Mucosa of rectum (tissue), 2 donors: ENCODE measurements around the gene MIPOL1.
"Not testable (repeated sequence)": the region's sequence is repeated elsewhere in the genome, so short reads cannot be mapped to it uniquely, and the experiment has no call there.

Source experiments
- H3K27ac ChIP-seq, 2 donors: one replicate each; pipeline ENCODE4 v1.7.0; 2013; ENCODE audit warnings: inconsistent platforms in 2 of 2, low read depth in 2 of 2, low read length in 2 of 2
- H3K27me3 ChIP-seq, 2 donors: one replicate each; pipeline ENCODE4 v1.7.0; 2013; ENCODE audit warnings: low read length in 2 of 2; ENCODE audit not compliant: control insufficient read depth in 2 of 2, insufficient read depth in 2 of 2
- H3K36me3 ChIP-seq, 2 donors: one replicate each; pipeline ENCODE4 v1.7.0; 2013; ENCODE audit warnings: low read length in 2 of 2; ENCODE audit not compliant: control insufficient read depth in 2 of 2, insufficient read depth in 2 of 2
- H3K4me1 ChIP-seq, 2 donors: one replicate each; pipeline ENCODE4 v1.7.0; 2013; ENCODE audit warnings: low read length in 2 of 2, mild to moderate bottlenecking in 1 of 2; ENCODE audit not compliant: control insufficient read depth in 2 of 2, insufficient read depth in 2 of 2
- H3K4me3 ChIP-seq, 2 donors: one replicate each; pipeline ENCODE4 v1.7.0; 2013; ENCODE audit warnings: low read length in 2 of 2
- H3K9ac ChIP-seq, 2 donors: one replicate each; pipeline ENCODE4 v1.7.0; 2013; ENCODE audit warnings: low read length in 2 of 2, low read depth in 1 of 2, mild to moderate bottlenecking in 1 of 2
- H3K9me3 ChIP-seq, 2 donors: one replicate each; pipeline ENCODE4 v1.7.0; 2013; ENCODE audit warnings: low read length in 2 of 2; ENCODE audit not compliant: control insufficient read depth in 2 of 2
- donor health status: healthy.
- donor health status: Normal muscosa, but diverticular disease.

MIPOL1 gene

GRCh38 chr14:37202812-37203211 is 5.1 kb downstream of the MIPOL1 start:
- H3K9me3 ChIP-seq, result peaks cover 0 to 3% of the 10 kb centered on the region in 2 donors
- no peaks in the 10 kb centered on the region for H3K27me3 ChIP-seq
- H3K4me3 ChIP-seq, result no peak overlapping the region
- no peaks in the 10 kb centered on the region for H3K4me1 ChIP-seq
- no peak overlapping the region for H3K9ac ChIP-seq
- H3K27ac ChIP-seq, result no peak overlapping the region
- H3K36me3 ChIP-seq, result no peaks in the 10 kb centered on the region

- H3K9ac ChIP-seq, result no peak overlapping the region
- H3K4me1 ChIP-seq, result no peaks in the 10 kb centered on the region
Measured at GRCh38 chr14:37203423-37203822, 5.7 kb downstream of the MIPOL1 start.

GRCh38 chr14:37205623-37206605 is 8.2 kb downstream of the MIPOL1 start:
- not testable (repeated sequence) for H3K27me3 ChIP-seq, H3K27ac ChIP-seq, H3K4me1 ChIP-seq, H3K9ac ChIP-seq, H3K9me3 ChIP-seq, H3K4me3 ChIP-seq, H3K36me3 ChIP-seq

More at GRCh38 chr14:37203423-37203822, 5.7 kb downstream of the MIPOL1 start:
- Histone ChIP-seq H3K27ac (no peak overlapping the region), H3K4me3 (no peak overlapping the region), H3K27me3 (no peaks in the 10 kb centered on the region), H3K36me3 (no peaks in the 10 kb centered on the region), H3K9me3 (peaks cover 0 to 3% of the 10 kb centered on the region in 2 donors)

GRCh38 chr14:37209617-37210016 is 11.9 kb downstream of the MIPOL1 start:
- not testable (repeated sequence) for H3K36me3 ChIP-seq, H3K9me3 ChIP-seq, H3K9ac ChIP-seq, H3K27me3 ChIP-seq, H3K27ac ChIP-seq, H3K4me1 ChIP-seq, H3K4me3 ChIP-seq

GRCh38 chr14:37210448-37210847 is 12.7 kb downstream of the MIPOL1 start:
- H3K27ac ChIP-seq, result no peak overlapping the region
- H3K27me3 ChIP-seq, result no peaks in the 10 kb centered on the region
- H3K36me3 ChIP-seq, result no peaks in the 10 kb centered on the region
- no peak overlapping the region for H3K9ac ChIP-seq
- peaks cover 0 to 3% of the 10 kb centered on the region in 2 donors for H3K9me3 ChIP-seq
- no peaks in the 10 kb centered on the region for H3K4me1 ChIP-seq
- no peak overlapping the region for H3K4me3 ChIP-seq

GRCh38 chr14:37213016-37213415 is 15.3 kb downstream of the MIPOL1 start:
- Histone ChIP-seq H3K27ac (no peak overlapping the region), H3K9me3 (no peaks in the 10 kb centered on the region), H3K4me3 (no peak overlapping the region), H3K4me1 (no peaks in the 10 kb centered on the region), H3K9ac (no peak overlapping the region), H3K27me3 (no peaks in the 10 kb centered on the region), H3K36me3 (no peaks in the 10 kb centered on the region)

DNA sequence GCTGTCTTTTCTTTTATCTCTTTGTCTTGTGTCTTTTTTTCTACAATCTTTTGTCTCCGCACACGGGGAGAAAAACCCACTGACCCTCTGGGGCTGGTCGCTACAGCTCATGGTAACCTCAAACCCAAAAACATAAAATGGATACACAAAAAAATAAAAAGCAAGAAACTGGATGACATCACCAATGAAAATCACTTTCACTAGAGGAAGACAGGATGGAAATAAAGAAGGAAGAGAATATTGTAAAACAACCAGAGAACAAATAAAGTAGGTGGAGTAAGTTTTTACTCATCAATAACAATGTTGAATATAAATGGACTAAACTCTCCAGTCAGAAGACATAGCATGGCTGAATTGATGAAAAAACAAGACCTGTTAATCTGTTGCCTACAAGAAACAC is 17.6 kb downstream of the MIPOL1 start:
- Histone ChIP-seq H3K27ac (no peak overlapping the region), H3K4me1 (no peaks in the 10 kb centered on the region)

DNA sequence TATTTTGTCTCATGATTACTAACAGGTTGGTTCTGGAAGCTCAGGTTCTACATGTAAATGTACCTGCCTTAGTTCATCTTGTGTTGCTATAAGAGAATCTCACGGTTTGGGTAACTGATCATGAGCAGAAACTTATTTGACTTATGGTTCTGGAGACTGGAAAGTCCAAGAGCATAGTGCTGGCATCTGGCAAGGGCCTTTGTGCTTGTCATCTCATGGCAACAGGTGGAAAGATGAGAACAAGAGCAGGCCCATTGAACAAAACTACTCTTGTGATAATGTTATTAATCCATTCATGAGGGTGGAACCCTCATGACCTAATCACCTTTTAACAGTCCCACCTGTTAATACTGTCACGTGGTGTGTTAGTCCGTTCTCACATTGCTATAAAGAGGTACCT is 23.3 kb downstream of the MIPOL1 start:
- Histone ChIP-seq H3K4me3 (no peak overlapping the region), H3K27ac (no peak overlapping the region), H3K4me1 (no peaks in the 10 kb centered on the region), H3K9me3 (peaks cover 0 to 4% of the 10 kb centered on the region in 2 donors), H3K36me3 (no peaks in the 10 kb centered on the region), H3K27me3 (no peaks in the 10 kb centered on the region), H3K9ac (no peak overlapping the region)

More for the DNA sequence above, 17.6 kb downstream of the MIPOL1 start:
- Histone ChIP-seq H3K9ac (no peak overlapping the region), H3K4me3 (no peak overlapping the region), H3K9me3 (no peaks in the 10 kb centered on the region), H3K36me3 (no peaks in the 10 kb centered on the region), H3K27me3 (no peaks in the 10 kb centered on the region)

- H3K36me3 ChIP-seq, result no peaks in the 10 kb centered on the region
- no peaks in the 10 kb centered on the region for H3K4me1 ChIP-seq
- no peak overlapping the region for H3K4me3 ChIP-seq
- no peak overlapping the region for H3K27ac ChIP-seq
- no peaks in the 10 kb centered on the region for H3K27me3 ChIP-seq
- peaks cover 0 to 4% of the 10 kb centered on the region in 2 donors for H3K9me3 ChIP-seq
- no peak overlapping the region for H3K9ac ChIP-seq
Measured at GRCh38 chr14:37223947-37224474, 26.3 kb downstream of the MIPOL1 start.

DNA sequence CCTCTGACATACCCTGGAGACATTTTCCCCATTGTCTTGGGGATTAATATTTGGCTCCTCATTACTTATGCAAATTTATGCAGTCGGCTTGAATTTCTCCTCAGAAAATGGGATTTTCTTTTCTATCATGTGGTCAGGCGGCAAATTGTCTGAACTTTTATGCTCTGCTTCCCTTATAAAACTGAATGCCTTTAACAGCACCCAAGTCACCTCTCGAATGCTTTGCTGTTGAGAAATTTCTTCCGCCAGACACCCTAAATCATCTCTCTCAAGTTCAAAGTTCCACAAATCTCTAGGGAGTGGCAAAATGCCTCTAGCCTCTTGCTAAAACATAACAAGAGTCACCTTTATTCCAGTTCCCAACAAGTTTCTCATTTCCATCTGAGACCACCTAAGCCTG is 27.9 kb downstream of the MIPOL1 start:
- not testable (repeated sequence) for H3K9ac ChIP-seq, H3K36me3 ChIP-seq, H3K27ac ChIP-seq, H3K4me3 ChIP-seq, H3K27me3 ChIP-seq, H3K4me1 ChIP-seq, H3K9me3 ChIP-seq
